Natural killer cell (primary cell): ENCODE data around the gene CDC14A. TPM values are rescaled to one million over a fixed set of nuclear protein-coding genes. Genes with fewer than 3 reads are reported as not detected.

ENCODE experiments used
- ATAC-seq, 3 donors: fragments of 150-1000 bp in 2 of 3; fragments of 200-7000 bp in 1 of 3; cut with Tn5 transposase; 1 replicate in 1 of 3; 2 replicates in 2 of 3; pipeline ENCODE4 v1.10.0; 2021; ENCODE audit warnings: mild to moderate bottlenecking in 2 of 3, moderate library complexity in 2 of 3
- DNase-seq, 2 donors: peaks; one replicate each; pipeline versions ENCODE4 v3.0.0 to v3.0.0-alpha.2; 2013 to 2021; ENCODE audit warnings: mixed read lengths in 1 of 2
- H3K27ac ChIP-seq: one replicate; pipeline ENCODE4 v1.5.1; 2013; ENCODE audit warnings: mild to moderate bottlenecking, low read length
- H3K27me3 ChIP-seq: one replicate; pipeline ENCODE4 v1.6.1; 2013; ENCODE audit warnings: low read length; ENCODE audit not compliant: control insufficient read depth, insufficient read depth
- H3K36me3 ChIP-seq: one replicate; pipeline ENCODE4 v1.6.1; 2013; ENCODE audit warnings: low read length; ENCODE audit not compliant: control insufficient read depth, insufficient read depth
- H3K4me1 ChIP-seq: one replicate; pipeline ENCODE4 v1.6.1; 2013; ENCODE audit warnings: low read length; ENCODE audit not compliant: control insufficient read depth, insufficient read depth
- H3K4me3 ChIP-seq: one replicate; pipeline ENCODE4 v1.5.1; 2013; ENCODE audit warnings: low read length
- H3K9me3 ChIP-seq: one replicate; pipeline ENCODE4 v1.6.1; 2013; ENCODE audit warnings: low read length; ENCODE audit not compliant: control insufficient read depth, insufficient read depth
- H3K27ac Mint-ChIP-seq, 2 donors: one replicate each; pipeline ENCODE4 v1.8.0; 2022; ENCODE audit warnings: mild to moderate bottlenecking in 2 of 2, mixed read lengths in 2 of 2, moderate library complexity in 1 of 2
- H3K27me3 Mint-ChIP-seq, 2 donors: one replicate each; pipeline ENCODE4 v1.8.0; 2022; ENCODE audit warnings: low read depth in 2 of 2, mixed read lengths in 2 of 2
- H3K36me3 Mint-ChIP-seq: one replicate; pipeline ENCODE4 v1.8.0; 2022; ENCODE audit warnings: mixed read lengths
- H3K4me1 Mint-ChIP-seq, 2 donors: one replicate each; pipeline ENCODE4 v1.8.0; 2022; ENCODE audit warnings: mixed read lengths in 2 of 2
- H3K4me3 Mint-ChIP-seq: one replicate; pipeline ENCODE4 v1.8.0; 2022; ENCODE audit warnings: mild to moderate bottlenecking, moderate library complexity, mixed read lengths
- H3K9me3 Mint-ChIP-seq, 2 donors: one replicate each; pipeline ENCODE4 v1.8.0; 2022; ENCODE audit warnings: mixed read lengths in 2 of 2
- CTCF ChIP-seq: fragments of 200-600 bp; IDR thresholded peaks from one replicate; pipeline ENCODE4 v1.8.0; 2022; ENCODE audit warnings: antibody characterized with exemption
- WGBS: methylation state at CpG from one replicate; pipeline ENCODE4 v1.1.7; 2013; ENCODE audit warnings: missing lambda C conversion rate; ENCODE audit not compliant: insufficient coverage; 5-methylcytosine and 5-hydroxymethylcytosine counted together
- intact Hi-C: fragments of 100-400 bp; cut with micrococcal nuclease; formaldehyde crosslinking; loops from one replicate; pipeline ENCODE4 v1.14.2; 2022
- total RNA-seq, 4 donors: library from RNA; stranded (reverse); fragments of 120-200 nt in 1 of 4; gene quantifications; one replicate each; pipeline versions ENCODE4 v1.2.3 to v1.2.4, GENCODE V29; 2013 to 2022

Gene CDC14A
- total RNA-seq, 3 donors from 2014 or later (not counting 1 experiment from before 2014, with no cell fraction given) = 59.6 to 63.8 (median 60.1) TPM

GRCh38 chr1:100353988-100354387 lies 1.7 kb downstream of the CDC14A start:
- no peaks in the 10 kb centered on the region for H3K27me3 ChIP-seq
- Mint-ChIP-seq H3K36me3 (peaks cover 7% of the 10 kb centered on the region), H3K4me3 (peak overlapping the region; percentile 91), H3K27ac (peak overlapping the region; percentile 89 to 92), H3K9me3 (no peaks in the 10 kb centered on the region), H3K27me3 (no peaks in the 10 kb centered on the region), H3K4me1 (peaks cover 51 to 65% of the 10 kb centered on the region in 2 donors)
- H3K4me1 ChIP-seq = peaks cover 25% of the 10 kb centered on the region
- DNase-seq = no peak
- intact Hi-C loops = loop anchor here (2.0 to 5.0 kb wide), 6 partner anchors 43 to 222 kb away; partner anchors contain the start of genes DBT, RTCA, SASS6 and TRMT13
- H3K4me3 ChIP-seq = peak overlapping the region; percentile 79
- TF ChIP-seq CTCF = no peak
- no CpG with 5 or more reads among the region's 1 CpG for WGBS
- H3K27ac ChIP-seq = no peak overlapping the region
- H3K9me3 ChIP-seq = no peaks in the 10 kb centered on the region
- peaks cover 13% of the 10 kb centered on the region for H3K36me3 ChIP-seq
- no peak for ATAC-seq

- Mint-ChIP-seq H3K4me3 (peak overlapping the region; percentile 91), H3K4me1 (peaks cover 57 to 72% of the 10 kb centered on the region in 2 donors), H3K27ac (peak overlapping the region; percentile 89 to 92), H3K9me3 (no peaks in the 10 kb centered on the region), H3K36me3 (peaks cover 7% of the 10 kb centered on the region), H3K27me3 (no peaks in the 10 kb centered on the region)
- TF ChIP-seq CTCF = no peak
- 62% methylated on average over 2 of the region's 2 CpGs for WGBS
- intact Hi-C loops = loop anchor here (5.0 kb wide), 4 partner anchors 87 to 223 kb away; partner anchors contain the start of genes DBT, SASS6 and TRMT13
- H3K9me3 ChIP-seq = no peaks in the 10 kb centered on the region
- DNase-seq (peak in 1 of 2 donors; percentile 61), ATAC-seq (no peak)
- no peak overlapping the region for H3K27ac ChIP-seq
- peaks cover 16% of the 10 kb centered on the region for H3K36me3 ChIP-seq
- H3K4me3 ChIP-seq = no peak overlapping the region
- no peaks in the 10 kb centered on the region for H3K27me3 ChIP-seq
- peaks cover 32% of the 10 kb centered on the region for H3K4me1 ChIP-seq
Observed at GRCh38 chr1:100354971-100355394, 2.7 kb downstream of the CDC14A start.

- 100% methylated on average over 2 of the region's 2 CpGs for WGBS
- Histone ChIP-seq H3K4me3 (no peak overlapping the region), H3K9me3 (no peaks in the 10 kb centered on the region), H3K4me1 (peaks cover 38% of the 10 kb centered on the region), H3K27me3 (no peaks in the 10 kb centered on the region), H3K36me3 (peaks cover 19% of the 10 kb centered on the region), H3K27ac (no peak overlapping the region)
- Mint-ChIP-seq H3K27me3 (no peaks in the 10 kb centered on the region), H3K4me3 (no peak overlapping the region), H3K9me3 (no peaks in the 10 kb centered on the region), H3K27ac (peak overlapping the region in 1 of 2 donors; percentile 45), H3K4me1 (peaks cover 66 to 70% of the 10 kb centered on the region in 2 donors), H3K36me3 (peaks cover 7% of the 10 kb centered on the region)
- intact Hi-C loops = no loop called here
- peak in 2 of 3 donors; percentile 44 to 48 for ATAC-seq
- peak in 1 of 2 donors; percentile 61 for DNase-seq
- no peak for TF ChIP-seq CTCF
Observed at GRCh38 chr1:100358210-100358609, 5.9 kb downstream of the CDC14A start.

GRCh38 chr1:100359139-100359538 lies 6.8 kb downstream of the CDC14A start:
- Histone ChIP-seq H3K27ac (no peak overlapping the region), H3K27me3 (no peaks in the 10 kb centered on the region), H3K9me3 (no peaks in the 10 kb centered on the region), H3K4me3 (no peak overlapping the region), H3K36me3 (peaks cover 19% of the 10 kb centered on the region), H3K4me1 (peaks cover 37% of the 10 kb centered on the region)
- intact Hi-C loops = no loop called here
- H3K4me1 Mint-ChIP-seq = peaks cover 57 to 61% of the 10 kb centered on the region in 2 donors
- DNase-seq (no peak), ATAC-seq (peak in 1 of 3 donors; percentile 42)
- no CpG with 5 or more reads among the region's 1 CpG for WGBS
- H3K27me3 Mint-ChIP-seq = no peaks in the 10 kb centered on the region
- H3K36me3 Mint-ChIP-seq = no peaks in the 10 kb centered on the region
- H3K4me3 Mint-ChIP-seq = no peak overlapping the region
- peak overlapping the region in 1 of 2 donors; percentile 35 for H3K27ac Mint-ChIP-seq
- no peaks in the 10 kb centered on the region for H3K9me3 Mint-ChIP-seq
- no peak for TF ChIP-seq CTCF
